HepG2 (cell line): Measurements from ENCODE around the gene PRSS50. TPM values are rescaled to one million over a fixed set of nuclear protein-coding genes. Genes with fewer than 3 reads are reported as not detected.
A peak's percentile ranks its signal among the peaks of the same experiment; 100 is the strongest.

Experiments used
- ATAC-seq: fragments of 200-7000 bp; cut with Tn5 transposase; 3 replicates; pipeline ENCODE4 v1.9.1; 2020; ENCODE audit warnings: mild to moderate bottlenecking, moderate library complexity
- BruUV-seq: library from RNA; stranded (reverse); fragments of 400-500 nt; replicated peaks from 2 replicates; lab custom pipeline; 2021; lab: Mats Ljungman, UMichigan
- CTCF ChIA-PET: fragments of 300-600 bp; formaldehyde crosslinking; extraction: SDS; loops from one replicate; lab custom pipeline; 2021; ENCODE audit warnings: low total read pairs, inconsistent platforms, low intra/inter-chr PET ratio; lab: Yijun Ruan, JAX
- POLR2A ChIA-PET: fragments of 350-600 bp; sonication (Branson Sonifier 250); formaldehyde crosslinking; loops from one replicate; lab custom pipeline; 2020; ENCODE audit warnings: antibody characterized with exemption, inconsistent platforms; lab: Yijun Ruan, JAX
- DNase-seq: peaks from one replicate; pipeline ENCODE4 v3.0.0-alpha.2; 2015; ENCODE audit warnings: low spot score
- FAIRE-seq: peaks from 3 replicates; lab custom pipeline; 2011; peaks lifted over from hg19 to GRCh38; lab: Jason Lieb, UNC
- H2AFZ ChIP-seq: one replicate; pipeline ENCODE4 v1.6.1; 2011; ENCODE audit warnings: low read length, inconsistent platforms
- H3K27ac ChIP-seq: fragments of 300-600 bp; 3 replicates; pipeline ENCODE4 v1.8.0; 2011; ENCODE audit warnings: mixed run types, mild to moderate bottlenecking, mixed read lengths, low read length, inconsistent platforms; ENCODE audit not compliant: insufficient read depth; ENCODE audit errors: extremely low read length
- H3K27me3 ChIP-seq, 2 experiments: fragments of 200-600 bp in 1 of 2; 2 replicates in 1 of 2; 3 replicates in 1 of 2; pipeline versions ENCODE4 v1.6.0 to v1.8.0; 2011; ENCODE audit warnings: low read length in 2 of 2, mild to moderate bottlenecking in 2 of 2, moderate library complexity in 2 of 2, inconsistent platforms in 1 of 2; ENCODE audit not compliant: insufficient read depth in 2 of 2, control insufficient read depth in 1 of 2
- H3K36me3 ChIP-seq, 2 experiments: fragments of 200-600 bp in 1 of 2; replicated peaks in 1 of 2; 2 replicates in 1 of 2; 3 replicates in 1 of 2; pipeline versions ENCODE4 v1.5.1 to v1.8.0; 2011; ENCODE audit warnings: low read length in 2 of 2, inconsistent platforms in 1 of 2; ENCODE audit not compliant: insufficient read depth in 2 of 2, control insufficient read depth in 1 of 2
- H3K4me1 ChIP-seq: 2 replicates; pipeline ENCODE4 v1.5.1; 2012; ENCODE audit warnings: low read length, inconsistent platforms; ENCODE audit not compliant: insufficient read depth
- H3K4me2 ChIP-seq: 2 replicates; pipeline ENCODE4 v1.6.0; 2011; ENCODE audit warnings: low read depth, low read length, inconsistent platforms
- H3K4me3 ChIP-seq, 3 experiments: fragments of 200-600 bp in 1 of 3; sonication (generic), shearing (Covaris generic) in 1 of 3; replicated peaks in 1 of 3; 2 replicates each; pipeline ENCODE4 v1.5.1; 2011 to 2016; ENCODE audit warnings: low read length in 3 of 3, inconsistent platforms in 2 of 3, low read depth in 2 of 3, mild to moderate bottlenecking in 2 of 3, control low read depth in 1 of 3, mixed read lengths in 1 of 3; ENCODE audit not compliant: insufficient read depth in 1 of 3
- H3K79me2 ChIP-seq: one replicate; pipeline ENCODE4 v1.6.1; 2011; ENCODE audit warnings: low read length, inconsistent platforms; ENCODE audit not compliant: insufficient read depth
- H3K9ac ChIP-seq: 2 replicates; pipeline ENCODE4 v1.6.0; 2011; ENCODE audit warnings: mild to moderate bottlenecking, low read depth, low read length, inconsistent platforms; ENCODE audit not compliant: insufficient read depth
- H3K9me3 ChIP-seq: 2 replicates; pipeline ENCODE4 v1.5.1; 2012; ENCODE audit warnings: mild to moderate bottlenecking, low read length
- H4K20me1 ChIP-seq: 2 replicates; pipeline ENCODE4 v1.6.0; 2011; ENCODE audit warnings: inconsistent platforms, mild to moderate bottlenecking, low read length, moderate library complexity; ENCODE audit not compliant: insufficient read depth
- PRMT3 ChIP-seq: sonication (generic); formaldehyde crosslinking; IDR thresholded peaks from 2 replicates; pipeline ENCODE4 v1.8.1; 2022; ENCODE audit warnings: low read depth, mild to moderate bottlenecking, moderate library complexity, missing genetic modification reagents, borderline replicate concordance
- RAD51 ChIP-seq: fragments of 450-650 bp; IDR thresholded peaks from 2 replicates; pipeline ENCODE4 v1.6.1; 2016; ENCODE audit warnings: borderline replicate concordance
- STAG1 ChIP-seq: sonication (generic); formaldehyde crosslinking; IDR thresholded peaks from 2 replicates; pipeline ENCODE4 v1.4.0; 2020; ENCODE audit warnings: missing genetic modification reagents
- ZNF761 ChIP-seq: sonication (generic); formaldehyde crosslinking; conservative IDR thresholded peaks from 2 replicates; pipeline ENCODE4 v1.4.0; 2020; ENCODE audit warnings: mild to moderate bottlenecking, missing genetic modification reagents
- WGBS: methylation state at CpG from one replicate; pipeline ENCODE4 v1.1.6; 2017; ENCODE audit warnings: low lambda C conversion rate; 5-methylcytosine and 5-hydroxymethylcytosine counted together
- in situ Hi-C: cut with HindIII; loops from 2 replicates; pipeline ENCODE4 v1.10.0; 2017; ENCODE audit warnings: low pct_unique_long_range_greater_than_20kb; ENCODE audit not compliant: extremely low pct_ligation_motif_present
- intact Hi-C: fragments of 100-400 bp; cut with micrococcal nuclease; formaldehyde crosslinking; loops from one replicate; pipeline ENCODE4 v1.10.0; 2022; ENCODE audit not compliant: unreplicated experiment
- polyA plus RNA-seq, 8 experiments: library from polyadenylated mRNA; depleted of rRNA in 3 of 8; stranded (reverse) in 7 of 8; unstranded in 1 of 8; fragments of >200 nt; fragmentation: Illumina TruSeq in 4 of 8; extraction: Trizol in 4 of 8; gene quantifications; 2 replicates each; pipeline versions ENCODE4 v1.2.1 to v1.2.3, GENCODE V29; 2011 to 2016; ENCODE audit warnings: low read depth in 4 of 8, missing spikeins in 1 of 8, mixed read lengths in 1 of 8; ENCODE audit not compliant: insufficient read depth in 1 of 8
- total RNA-seq, 5 experiments: library from RNA; depleted of rRNA; stranded (reverse); fragments of >200 nt; fragmentation: Illumina TruSeq; extraction: Trizol; gene quantifications; 2 replicates each; pipeline ENCODE4 v1.2.3, GENCODE V29; 2016; ENCODE audit warnings: low read depth in 1 of 5
- TF ChIP-seq, protein P1 (sequence below): sonication (generic); formaldehyde crosslinking; IDR thresholded peaks from 2 replicates; pipeline ENCODE4 v1.5.0; 2020; ENCODE audit warnings: mild to moderate bottlenecking, missing genetic modification reagents, moderate library complexity

The PRSS50 gene
- total and polyA plus RNA-seq, 2 of the 13 experiments (the other 11 are each of a cell fraction or from before 2014, with no cell fraction given): not detected

DNA sequence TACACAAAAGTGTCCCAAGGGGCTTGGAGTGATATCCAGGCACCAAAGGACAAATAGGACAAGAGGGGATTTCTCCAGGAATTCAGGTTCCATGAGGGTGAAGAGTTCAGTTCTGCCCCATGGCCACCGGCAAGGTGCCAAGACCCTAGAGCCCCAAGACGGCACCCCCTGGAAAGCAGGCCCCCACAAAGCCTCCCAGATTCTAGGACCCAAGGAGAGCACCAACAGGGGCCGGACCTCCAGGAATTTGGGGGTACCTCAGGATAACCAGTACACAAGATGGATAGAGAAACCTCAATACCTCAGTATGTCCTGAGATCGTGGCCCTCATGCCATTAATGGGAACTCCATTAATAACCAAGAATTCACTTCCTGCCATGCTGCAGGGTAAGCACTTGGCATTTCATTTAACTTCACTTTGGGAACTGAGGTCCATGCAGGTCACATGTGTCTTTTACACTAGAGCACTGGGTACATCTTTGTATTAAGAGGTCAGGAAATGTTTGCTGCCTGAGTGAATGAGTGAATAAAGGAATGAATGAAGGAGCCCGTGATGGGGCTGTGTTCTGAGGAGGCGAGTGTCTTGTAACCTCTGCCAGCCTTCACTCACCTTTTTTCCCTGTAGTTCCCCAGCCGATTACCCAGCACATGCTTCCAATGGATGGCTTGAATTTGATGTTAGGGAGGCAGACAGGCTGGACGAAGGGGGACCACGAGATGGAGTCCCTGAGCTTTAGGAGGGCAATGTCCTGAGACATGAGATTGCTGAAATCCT is 15.5 kb upstream of the PRSS50 start:
- Histone ChIP-seq H3K27me3 (peaks cover 3 to 12% of the 10 kb centered on the region in 2 experiments; a peak in 2 of 5 replicates), H2AFZ (no peak overlapping the region)
- intact Hi-C loops: no loop called here
- TF ChIP-seq ZNF761 (CRISPR knock-in tag) (no peak), STAG1 (peak; percentile 40)
- TF ChIP-seq, protein P1, sequence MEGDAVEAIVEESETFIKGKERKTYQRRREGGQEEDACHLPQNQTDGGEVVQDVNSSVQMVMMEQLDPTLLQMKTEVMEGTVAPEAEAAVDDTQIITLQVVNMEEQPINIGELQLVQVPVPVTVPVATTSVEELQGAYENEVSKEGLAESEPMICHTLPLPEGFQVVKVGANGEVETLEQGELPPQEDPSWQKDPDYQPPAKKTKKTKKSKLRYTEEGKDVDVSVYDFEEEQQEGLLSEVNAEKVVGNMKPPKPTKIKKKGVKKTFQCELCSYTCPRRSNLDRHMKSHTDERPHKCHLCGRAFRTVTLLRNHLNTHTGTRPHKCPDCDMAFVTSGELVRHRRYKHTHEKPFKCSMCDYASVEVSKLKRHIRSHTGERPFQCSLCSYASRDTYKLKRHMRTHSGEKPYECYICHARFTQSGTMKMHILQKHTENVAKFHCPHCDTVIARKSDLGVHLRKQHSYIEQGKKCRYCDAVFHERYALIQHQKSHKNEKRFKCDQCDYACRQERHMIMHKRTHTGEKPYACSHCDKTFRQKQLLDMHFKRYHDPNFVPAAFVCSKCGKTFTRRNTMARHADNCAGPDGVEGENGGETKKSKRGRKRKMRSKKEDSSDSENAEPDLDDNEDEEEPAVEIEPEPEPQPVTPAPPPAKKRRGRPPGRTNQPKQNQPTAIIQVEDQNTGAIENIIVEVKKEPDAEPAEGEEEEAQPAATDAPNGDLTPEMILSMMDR (CRISPR knock-in tag): peak; percentile 48
- TF ChIP-seq, all 625 proteins: peak for 2
- POLR2A ChIA-PET: no interaction called here
- Histone ChIP-seq H3K36me3 (no peaks in the 10 kb centered on the region), H3K9ac (no peak overlapping the region), H4K20me1 (no peaks in the 10 kb centered on the region), H3K4me2 (no peak overlapping the region), H3K9me3 (no peaks in the 10 kb centered on the region), H3K27ac (no peak overlapping the region), H3K4me1 (no peaks in the 10 kb centered on the region), H3K79me2 (no peaks in the 10 kb centered on the region), H3K4me3 (no peak overlapping the region)
- ATAC-seq: no peak; the same call in 1 of the 3 replicates
- 21% methylated on average over 7 of the region's 9 CpGs for WGBS
- no TSS peak for BruUV-seq
- DNase-seq: no peak
- CTCF ChIA-PET: no interaction called here
- FAIRE-seq: no peak
- in situ Hi-C loops: no loop called here

GRCh38 chr3:46731795-46732194 is 14.1 kb upstream of the PRSS50 start:
- intact Hi-C loops (no loop called here), in situ Hi-C loops (no loop called here)
- DNase-seq (no peak), ATAC-seq (no peak), FAIRE-seq (no peak)
- Histone ChIP-seq H3K9ac (no peak overlapping the region), H4K20me1 (no peaks in the 10 kb centered on the region), H3K27ac (no peak overlapping the region), H2AFZ (no peak overlapping the region), H3K4me2 (no peak overlapping the region), H3K36me3 (no peaks in the 10 kb centered on the region), H3K79me2 (no peaks in the 10 kb centered on the region), H3K27me3 (peaks cover 3 to 12% of the 10 kb centered on the region in 2 experiments; a peak in 2 of 5 replicates), H3K4me3 (no peak overlapping the region), H3K9me3 (no peaks in the 10 kb centered on the region), H3K4me1 (no peaks in the 10 kb centered on the region)
- BruUV-seq: no TSS peak
- TF ChIP-seq RAD51 (no peak), PRMT3 (no peak)
- 43% methylated on average over 3 of the region's 3 CpGs for WGBS
- ChIA-PET CTCF (no interaction called here), POLR2A (no interaction called here)
